ENCODE results near the gene TOMM7. TPM values are rescaled to one million over a fixed set of nuclear protein-coding genes. Genes with fewer than 3 reads are reported as not detected.
A peak's percentile ranks its signal among the peaks of the same experiment; 100 is the strongest.

Gene TOMM7
- total and polyA plus RNA-seq, 10 donors: 85.4 to 524 (median 300) TPM

GRCh38 chr7:22868509-22868908, 45.9 kb upstream of the TOMM7 start:
- Histone ChIP-seq H3K9me3 (no peaks in the 10 kb centered on the region), H3K4me3 (no peak overlapping the region), H3K4me1 (peaks cover 0 to 20% (median 3%) of the 10 kb centered on the region in 6 donors), H3K27ac (no peak overlapping the region), H3K36me3 (peaks cover 0 to 7% (median 0%) of the 10 kb centered on the region in 6 donors), H3K27me3 (replicated peaks in 1 of 7) (no peaks in the 10 kb centered on the region)
- no peak for TF ChIP-seq CTCF (IDR thresholded peaks at IDR 0.05 in 8 of 11, conservative IDR thresholded peaks at IDR 0.05 in 3 of 11)
- no peak for TF ChIP-seq POLR2A (IDR thresholded peaks at IDR 0.05)
- TF ChIP-seq POLR2AphosphoS5 (IDR thresholded peaks at IDR 0.05): no peak
- intact Hi-C loops (cut with DNase I; ENCODE audit: low total_unique reads): no loop called here
- WGBS, 5 donors: 57 to 83% (median 80%) methylated on average over 1 of the region's 1 CpG
- no peak for DNase-seq

GRCh38 chr7:22867589-22867988, 44.9 kb upstream of the TOMM7 start:
- Histone ChIP-seq H3K4me3 (no peak overlapping the region), H3K9me3 (no peaks in the 10 kb centered on the region), H3K27ac (peak overlapping the region in 5 of 8 donors; percentile 10 to 50 (median 33)), H3K36me3 (peaks cover 0 to 14% (median 0%) of the 10 kb centered on the region in 6 donors), H3K4me1 (peaks cover 0 to 16% (median 3%) of the 10 kb centered on the region in 6 donors), H3K27me3 (replicated peaks in 1 of 7) (no peaks in the 10 kb centered on the region)
- TF ChIP-seq CTCF (IDR thresholded peaks at IDR 0.05 in 8 of 11, conservative IDR thresholded peaks at IDR 0.05 in 3 of 11): no peak
- no peak for TF ChIP-seq POLR2A (IDR thresholded peaks at IDR 0.05)
- TF ChIP-seq POLR2AphosphoS5 (IDR thresholded peaks at IDR 0.05): no peak
- DNase-seq: no peak
- WGBS, 5 donors: 23 to 56% (median 36%) methylated on average over 2 of the region's 2 CpGs
- intact Hi-C loops (cut with DNase I; ENCODE audit: low total_unique reads): no loop called here

- intact Hi-C loops (cut with DNase I; ENCODE audit: low total_unique reads): no loop called here
- peaks cover 0 to 14% (median 0%) of the 10 kb centered on the region in 6 donors for H3K36me3 ChIP-seq
- 79 to 91% (median 83%) methylated on average over 4 of the region's 4 CpGs for WGBS, 5 donors
Measured at GRCh38 chr7:22867003-22867402, 44.4 kb upstream of the TOMM7 start.

GRCh38 chr7:22865602-22865960, 42.9 kb upstream of the TOMM7 start:
- DNase-seq: no peak
- Histone ChIP-seq H3K27ac (peak overlapping the region in 4 of 8 donors; percentile 22 to 48 (median 40)), H3K4me3 (no peak overlapping the region), H3K4me1 (peaks cover 0 to 9% (median 3%) of the 10 kb centered on the region in 6 donors), H3K36me3 (peaks cover 0 to 18% (median 0%) of the 10 kb centered on the region in 6 donors), H3K9me3 (no peaks in the 10 kb centered on the region), H3K27me3 (replicated peaks in 1 of 7) (no peaks in the 10 kb centered on the region)
- intact Hi-C loops (cut with DNase I; ENCODE audit: low total_unique reads): no loop called here
- TF ChIP-seq POLR2A (IDR thresholded peaks at IDR 0.05) (no peak), POLR2AphosphoS5 (IDR thresholded peaks at IDR 0.05) (no peak), CTCF (IDR thresholded peaks at IDR 0.05 in 8 of 11, conservative IDR thresholded peaks at IDR 0.05 in 3 of 11) (no peak)
- WGBS, 5 donors: 84 to 94% (median 87%) methylated on average over 2 of the region's 2 CpGs

More at GRCh38 chr7:22867003-22867402, 44.4 kb upstream of the TOMM7 start:
- TF ChIP-seq POLR2AphosphoS5 (IDR thresholded peaks at IDR 0.05) (no peak), POLR2A (IDR thresholded peaks at IDR 0.05) (no peak), CTCF (IDR thresholded peaks at IDR 0.05 in 8 of 11, conservative IDR thresholded peaks at IDR 0.05 in 3 of 11) (no peak)
- H3K4me3 ChIP-seq: no peak overlapping the region
- H3K9me3 ChIP-seq: no peaks in the 10 kb centered on the region
- no peaks in the 10 kb centered on the region for H3K27me3 ChIP-seq (replicated peaks in 1 of 7)
- H3K4me1 ChIP-seq: peaks cover 0 to 11% (median 3%) of the 10 kb centered on the region in 6 donors
- peak overlapping the region in 4 of 8 donors; percentile 23 to 50 (median 29) for H3K27ac ChIP-seq
- no peak for DNase-seq

Measured in spleen (tissue), 11 donors.